ENCODE data around the gene SRRM3.

DNA sequence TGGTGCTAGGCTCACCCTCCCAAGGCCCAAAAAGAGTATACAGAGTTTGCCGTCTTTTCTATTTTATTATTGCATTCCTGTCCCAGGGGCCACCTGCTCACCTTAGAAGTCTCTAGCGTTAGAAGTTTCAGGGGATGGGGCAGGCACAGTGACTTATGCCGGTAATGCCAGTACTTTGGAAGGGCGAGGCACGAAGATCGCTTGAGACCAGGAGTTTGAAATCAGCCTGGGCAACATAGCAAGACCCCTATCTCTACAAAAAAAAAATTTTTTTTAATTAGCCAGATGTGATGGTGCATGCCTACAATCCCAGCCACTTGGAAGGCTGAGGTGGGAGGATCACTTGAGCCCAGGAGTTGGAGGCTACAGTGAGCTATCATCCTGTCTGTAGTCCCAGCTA lies 70.4 kb downstream of the SRRM3 start:
- TF ChIP-seq, protein P1, sequence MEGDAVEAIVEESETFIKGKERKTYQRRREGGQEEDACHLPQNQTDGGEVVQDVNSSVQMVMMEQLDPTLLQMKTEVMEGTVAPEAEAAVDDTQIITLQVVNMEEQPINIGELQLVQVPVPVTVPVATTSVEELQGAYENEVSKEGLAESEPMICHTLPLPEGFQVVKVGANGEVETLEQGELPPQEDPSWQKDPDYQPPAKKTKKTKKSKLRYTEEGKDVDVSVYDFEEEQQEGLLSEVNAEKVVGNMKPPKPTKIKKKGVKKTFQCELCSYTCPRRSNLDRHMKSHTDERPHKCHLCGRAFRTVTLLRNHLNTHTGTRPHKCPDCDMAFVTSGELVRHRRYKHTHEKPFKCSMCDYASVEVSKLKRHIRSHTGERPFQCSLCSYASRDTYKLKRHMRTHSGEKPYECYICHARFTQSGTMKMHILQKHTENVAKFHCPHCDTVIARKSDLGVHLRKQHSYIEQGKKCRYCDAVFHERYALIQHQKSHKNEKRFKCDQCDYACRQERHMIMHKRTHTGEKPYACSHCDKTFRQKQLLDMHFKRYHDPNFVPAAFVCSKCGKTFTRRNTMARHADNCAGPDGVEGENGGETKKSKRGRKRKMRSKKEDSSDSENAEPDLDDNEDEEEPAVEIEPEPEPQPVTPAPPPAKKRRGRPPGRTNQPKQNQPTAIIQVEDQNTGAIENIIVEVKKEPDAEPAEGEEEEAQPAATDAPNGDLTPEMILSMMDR (IDR thresholded peaks at IDR 0.05): no peak
- no peak for TF ChIP-seq POLR2A (IDR thresholded peaks at IDR 0.05)

Data from esophagus squamous epithelium (tissue), 4 donors.